Measurements from ENCODE around the gene TNIK. TPM values are rescaled to one million over a fixed set of nuclear protein-coding genes. Genes with fewer than 3 reads are reported as not detected.

TNIK gene
- total and polyA plus RNA-seq, 2 of the 13 experiments (the other 11 are each of a cell fraction or from before 2014, with no cell fraction given): 0.15 to 0.22 TPM

- TF ChIP-seq ZNF530 (CRISPR knock-in tag; IDR thresholded peaks at IDR 0.05; ENCODE audit: low read depth): no peak
- no peak for TF ChIP-seq ZNF570 (CRISPR knock-in tag; IDR thresholded peaks at IDR 0.05; ENCODE audit: borderline replicate concordance)
- TF ChIP-seq FOXP1 (IDR thresholded peaks at IDR 0.05): no peak
- no peak for TF ChIP-seq FOXP1 (CRISPR knock-in tag; IDR thresholded peaks at IDR 0.05)
- TF ChIP-seq, protein P1, sequence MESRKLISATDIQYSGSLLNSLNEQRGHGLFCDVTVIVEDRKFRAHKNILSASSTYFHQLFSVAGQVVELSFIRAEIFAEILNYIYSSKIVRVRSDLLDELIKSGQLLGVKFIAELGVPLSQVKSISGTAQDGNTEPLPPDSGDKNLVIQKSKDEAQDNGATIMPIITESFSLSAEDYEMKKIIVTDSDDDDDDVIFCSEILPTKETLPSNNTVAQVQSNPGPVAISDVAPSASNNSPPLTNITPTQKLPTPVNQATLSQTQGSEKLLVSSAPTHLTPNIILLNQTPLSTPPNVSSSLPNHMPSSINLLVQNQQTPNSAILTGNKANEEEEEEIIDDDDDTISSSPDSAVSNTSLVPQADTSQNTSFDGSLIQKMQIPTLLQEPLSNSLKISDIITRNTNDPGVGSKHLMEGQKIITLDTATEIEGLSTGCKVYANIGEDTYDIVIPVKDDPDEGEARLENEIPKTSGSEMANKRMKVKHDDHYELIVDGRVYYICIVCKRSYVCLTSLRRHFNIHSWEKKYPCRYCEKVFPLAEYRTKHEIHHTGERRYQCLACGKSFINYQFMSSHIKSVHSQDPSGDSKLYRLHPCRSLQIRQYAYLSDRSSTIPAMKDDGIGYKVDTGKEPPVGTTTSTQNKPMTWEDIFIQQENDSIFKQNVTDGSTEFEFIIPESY (CRISPR knock-in tag; IDR thresholded peaks at IDR 0.05): no peak
- TF ChIP-seq ATM (IDR thresholded peaks at IDR 0.05; ENCODE audit: borderline replicate concordance): no peak
- TF ChIP-seq, protein P2, sequence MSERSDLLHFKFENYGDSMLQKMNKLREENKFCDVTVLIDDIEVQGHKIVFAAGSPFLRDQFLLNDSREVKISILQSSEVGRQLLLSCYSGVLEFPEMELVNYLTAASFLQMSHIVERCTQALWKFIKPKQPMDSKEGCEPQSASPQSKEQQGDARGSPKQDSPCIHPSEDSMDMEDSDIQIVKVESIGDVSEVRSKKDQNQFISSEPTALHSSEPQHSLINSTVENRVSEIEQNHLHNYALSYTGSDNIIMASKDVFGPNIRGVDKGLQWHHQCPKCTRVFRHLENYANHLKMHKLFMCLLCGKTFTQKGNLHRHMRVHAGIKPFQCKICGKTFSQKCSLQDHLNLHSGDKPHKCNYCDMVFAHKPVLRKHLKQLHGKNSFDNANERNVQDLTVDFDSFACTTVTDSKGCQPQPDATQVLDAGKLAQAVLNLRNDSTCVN (CRISPR knock-in tag; IDR thresholded peaks at IDR 0.05; ENCODE audit: borderline replicate concordance): no peak
- Histone ChIP-seq H3K9ac (ENCODE audit: insufficient read depth, low read depth, low read length) (no peak overlapping the region), H4K20me1 (ENCODE audit: insufficient read depth, low read length) (no peaks in the 10 kb centered on the region), H2AFZ (ENCODE audit: low read length) (no peak overlapping the region), H3K9me3 (ENCODE audit: low read length) (no peaks in the 10 kb centered on the region), H3K79me2 (ENCODE audit: insufficient read depth, low read length) (no peaks in the 10 kb centered on the region), H3K4me2 (ENCODE audit: low read depth, low read length) (no peak overlapping the region), H3K27ac (ENCODE audit: extremely low read length, insufficient read depth, low read length) (no peak overlapping the region), H3K36me3 (replicated peaks in 1 of 2; ENCODE audit: control insufficient read depth in 1 of 2, insufficient read depth in 2 of 2, low read length in 2 of 2) (no peaks in the 10 kb centered on the region), H3K27me3 (ENCODE audit: control insufficient read depth in 1 of 2, insufficient read depth in 2 of 2, low read length in 2 of 2) (no peaks in the 10 kb centered on the region; a peak in 1 of 5 replicates), H3K4me3 (replicated peaks in 1 of 3; ENCODE audit: insufficient read depth in 1 of 3, low read depth in 2 of 3, low read length in 3 of 3) (no peak overlapping the region), H3K4me1 (ENCODE audit: insufficient read depth, low read length) (no peaks in the 10 kb centered on the region)
- POLR2A ChIA-PET: no interaction called here
- no TSS peak for BruUV-seq (replicated peaks)
- no peak for DNase-seq (ENCODE audit: low spot score)
- CTCF ChIA-PET (ENCODE audit: low intra/inter-chr PET ratio, low total read pairs): no interaction called here
- ATAC-seq: no peak
- in situ Hi-C loops (cut with HindIII; ENCODE audit: extremely low pct_ligation_motif_present, low pct_unique_long_range_greater_than_20kb): no loop called here
- intact Hi-C loops (cut with micrococcal nuclease; ENCODE audit: unreplicated experiment): no loop called here
- no peak for FAIRE-seq
Measured at GRCh38 chr3:171495413-171495812, 35.2 kb upstream of the TNIK start.

Measured in HepG2 (cell line).